Thoracic aorta (tissue), 2 donors: ENCODE measurements around the gene WDR7. TPM values are rescaled to one million over a fixed set of nuclear protein-coding genes. Genes with fewer than 3 reads are reported as not detected.

Experiments
- ATAC-seq: fragments of 150-250 bp; one replicate; pipeline ENCODE4 v1.8.0; 2017; ENCODE audit warnings: low read depth; ENCODE audit not compliant: insufficient number of reproducible peaks, low FRiP score
- DNase-seq: peaks from one replicate; pipeline ENCODE4 v3.0.0-alpha.2; 2020; ENCODE audit warnings: low spot score
- H3K27ac ChIP-seq, 2 donors: fragments of 200-600 bp; sonication (generic); 1 replicate in 1 of 2; 2 replicates in 1 of 2; pipeline ENCODE4 v1.5.1; 2016; ENCODE audit warnings: mild to moderate bottlenecking in 2 of 2, moderate library complexity in 2 of 2
- H3K27me3 ChIP-seq: fragments of 200-600 bp; sonication (generic); replicated peaks from 2 replicates; pipeline ENCODE4 v1.6.0; 2016; ENCODE audit warnings: mild to moderate bottlenecking; ENCODE audit not compliant: insufficient read depth
- H3K36me3 ChIP-seq: fragments of 200-600 bp; sonication (generic); one replicate; pipeline ENCODE4 v1.5.1; 2016
- H3K4me1 ChIP-seq, 2 donors: fragments of 200-600 bp; sonication (generic); 1 replicate in 1 of 2; 2 replicates in 1 of 2; pipeline versions ENCODE4 v1.5.1 to v1.6.0; 2016; ENCODE audit warnings: low read depth in 2 of 2, mild to moderate bottlenecking in 1 of 2; ENCODE audit not compliant: control insufficient read depth in 1 of 2
- H3K4me3 ChIP-seq: fragments of 200-600 bp; sonication (generic); 2 replicates; pipeline ENCODE4 v1.5.1; 2016; ENCODE audit warnings: mild to moderate bottlenecking
- H3K9me3 ChIP-seq: fragments of 200-600 bp; sonication (generic); 2 replicates; pipeline ENCODE4 v1.5.1; 2016
- total RNA-seq, 2 donors: library from RNA; depleted of rRNA; stranded (reverse); fragments of >200 nt; gene quantifications; one replicate each; pipeline versions ENCODE4 v1.1.0 to v1.2.3, GENCODE V29; 2016
- TF ChIP-seq, protein P1 (sequence below): fragments of 200-600 bp; sonication (generic); IDR thresholded peaks from one replicate; pipeline ENCODE4 v1.5.1; 2019; ENCODE audit warnings: antibody characterized with exemption

WDR7 gene
- total RNA-seq, 2 donors from 2014 or later: 33.2 to 73.1 TPM

DNA sequence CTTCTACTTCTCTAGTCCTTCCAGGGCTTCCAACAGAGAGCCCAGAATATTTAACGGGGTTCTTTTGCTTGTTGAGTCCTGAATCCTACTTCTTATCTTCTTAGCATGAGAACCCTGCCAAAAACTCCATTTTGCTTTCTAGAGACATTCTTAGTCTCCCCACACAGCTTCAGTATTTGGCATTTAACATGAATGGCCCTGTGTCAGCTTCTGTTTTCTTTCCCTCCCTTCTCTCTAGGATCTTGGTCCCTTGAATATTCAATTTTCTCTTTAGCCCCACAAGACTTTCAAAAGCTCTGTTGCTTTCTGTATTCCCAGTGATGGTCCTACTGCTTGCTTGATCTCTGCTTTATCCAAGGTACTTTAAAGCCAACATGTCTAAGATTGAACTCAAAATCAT lies 89.5 kb downstream of the WDR7 start:
- Histone ChIP-seq H3K4me1 (no peaks in the 10 kb centered on the region), H3K27me3 (no peaks in the 10 kb centered on the region), H3K36me3 (no peaks in the 10 kb centered on the region), H3K4me3 (no peak overlapping the region), H3K27ac (no peak overlapping the region), H3K9me3 (no peaks in the 10 kb centered on the region)
- no peak for ATAC-seq
- TF ChIP-seq, protein P1, sequence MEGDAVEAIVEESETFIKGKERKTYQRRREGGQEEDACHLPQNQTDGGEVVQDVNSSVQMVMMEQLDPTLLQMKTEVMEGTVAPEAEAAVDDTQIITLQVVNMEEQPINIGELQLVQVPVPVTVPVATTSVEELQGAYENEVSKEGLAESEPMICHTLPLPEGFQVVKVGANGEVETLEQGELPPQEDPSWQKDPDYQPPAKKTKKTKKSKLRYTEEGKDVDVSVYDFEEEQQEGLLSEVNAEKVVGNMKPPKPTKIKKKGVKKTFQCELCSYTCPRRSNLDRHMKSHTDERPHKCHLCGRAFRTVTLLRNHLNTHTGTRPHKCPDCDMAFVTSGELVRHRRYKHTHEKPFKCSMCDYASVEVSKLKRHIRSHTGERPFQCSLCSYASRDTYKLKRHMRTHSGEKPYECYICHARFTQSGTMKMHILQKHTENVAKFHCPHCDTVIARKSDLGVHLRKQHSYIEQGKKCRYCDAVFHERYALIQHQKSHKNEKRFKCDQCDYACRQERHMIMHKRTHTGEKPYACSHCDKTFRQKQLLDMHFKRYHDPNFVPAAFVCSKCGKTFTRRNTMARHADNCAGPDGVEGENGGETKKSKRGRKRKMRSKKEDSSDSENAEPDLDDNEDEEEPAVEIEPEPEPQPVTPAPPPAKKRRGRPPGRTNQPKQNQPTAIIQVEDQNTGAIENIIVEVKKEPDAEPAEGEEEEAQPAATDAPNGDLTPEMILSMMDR: no peak
- no peak for DNase-seq

DNA sequence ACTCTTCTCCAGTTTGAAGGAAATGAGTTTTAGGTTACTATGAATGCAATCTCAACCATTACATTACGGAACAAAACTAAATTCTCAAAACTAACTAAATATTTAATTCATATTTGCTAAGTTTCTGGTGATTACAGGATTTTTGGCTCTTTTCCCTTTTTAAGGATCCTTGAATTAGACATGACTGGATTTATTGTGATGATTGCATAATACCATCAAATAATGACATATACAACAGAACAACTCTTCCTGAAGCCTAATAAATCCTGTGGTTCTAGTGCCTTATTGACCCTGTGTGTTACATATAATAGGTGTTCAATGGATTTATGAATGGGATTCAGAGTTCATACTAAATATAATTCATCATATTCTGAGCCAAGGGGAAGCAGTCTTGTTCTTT lies 90.5 kb downstream of the WDR7 start:
- TF ChIP-seq, protein P1: no peak
- no peak for DNase-seq
- H3K27me3 ChIP-seq: no peaks in the 10 kb centered on the region
- H3K9me3 ChIP-seq: no peaks in the 10 kb centered on the region
- H3K4me1 ChIP-seq: no peaks in the 10 kb centered on the region
- no peak overlapping the region for H3K4me3 ChIP-seq
- ATAC-seq: no peak
- H3K27ac ChIP-seq: no peak overlapping the region
- no peaks in the 10 kb centered on the region for H3K36me3 ChIP-seq

DNA sequence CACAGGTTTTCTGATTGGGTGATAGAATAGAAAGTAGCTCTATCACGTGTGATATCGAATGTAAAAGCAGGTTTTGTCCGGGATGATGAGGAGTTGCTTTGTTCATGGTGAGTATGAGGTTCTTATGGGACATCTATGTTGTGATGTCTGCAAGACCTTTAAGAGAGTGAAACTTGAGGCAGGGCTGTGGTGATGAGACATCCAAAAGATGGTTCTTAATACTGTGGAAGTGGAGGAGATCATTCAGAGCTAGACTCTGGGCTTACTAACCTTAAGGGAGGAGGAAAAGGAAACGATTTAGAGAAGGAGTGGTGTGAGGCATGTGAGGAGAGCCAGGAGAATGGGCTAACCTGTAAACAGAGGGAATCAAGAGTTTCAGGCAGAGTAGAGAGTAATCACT lies 92.0 kb downstream of the WDR7 start:
- Histone ChIP-seq H3K4me3 (no peak overlapping the region), H3K36me3 (no peaks in the 10 kb centered on the region), H3K9me3 (no peaks in the 10 kb centered on the region), H3K27me3 (no peaks in the 10 kb centered on the region), H3K4me1 (no peaks in the 10 kb centered on the region), H3K27ac (no peak overlapping the region)
- ATAC-seq (no peak), DNase-seq (no peak)
- TF ChIP-seq, protein P1: no peak

DNA sequence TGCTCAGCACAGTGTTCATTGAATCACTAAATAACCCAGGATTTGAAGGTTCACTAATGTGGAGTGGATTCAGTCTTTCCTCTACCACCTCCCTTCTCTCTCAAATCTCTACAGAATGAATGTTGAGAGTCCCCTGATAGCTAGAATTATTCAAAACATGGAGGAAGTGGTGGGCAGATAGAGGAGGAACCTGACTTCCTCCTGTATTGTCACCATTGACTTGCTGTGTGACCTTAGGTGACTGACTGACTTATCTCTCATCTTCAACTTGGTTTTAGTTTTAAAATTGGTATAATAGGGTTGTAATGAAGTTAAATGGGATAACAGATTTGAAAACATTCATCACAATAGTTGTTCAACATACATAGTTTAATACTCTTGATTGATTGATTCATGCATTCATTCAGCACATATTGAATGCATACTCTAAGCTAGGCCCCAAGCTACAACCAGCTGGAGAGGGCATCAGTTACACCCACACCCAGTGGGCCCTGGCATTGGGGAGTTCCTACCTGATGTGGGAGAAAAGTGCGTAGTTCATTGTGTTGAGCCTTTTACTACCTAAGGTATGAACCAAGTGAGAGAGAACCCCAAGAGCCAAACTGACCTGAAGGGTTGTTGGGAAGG lies 96.0 kb downstream of the WDR7 start:
- Histone ChIP-seq H3K27ac (no peak overlapping the region), H3K4me3 (no peak overlapping the region), H3K4me1 (no peaks in the 10 kb centered on the region), H3K9me3 (no peaks in the 10 kb centered on the region), H3K27me3 (no peaks in the 10 kb centered on the region), H3K36me3 (no peaks in the 10 kb centered on the region)
- TF ChIP-seq, protein P1: no peak
- DNase-seq (no peak), ATAC-seq (no peak)

DNA sequence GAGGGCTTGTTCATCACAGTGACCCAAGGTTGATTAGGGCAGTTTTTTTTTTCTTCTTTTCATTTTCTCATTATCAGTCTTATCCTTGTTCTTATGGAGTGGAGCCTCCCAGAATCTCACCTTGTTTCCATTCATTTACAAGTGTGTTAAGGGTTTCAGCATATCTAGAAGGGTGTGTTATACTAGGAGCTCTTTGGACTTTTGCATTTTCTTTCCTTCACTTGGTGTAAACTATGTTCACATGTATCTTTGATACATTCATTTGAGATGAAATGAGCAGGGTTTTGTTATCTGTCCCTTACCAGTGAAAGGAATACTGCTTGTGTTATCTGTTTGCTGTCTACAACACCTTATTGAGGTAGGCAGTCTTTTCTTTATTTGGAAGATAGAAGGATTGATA lies 96.7 kb downstream of the WDR7 start:
- Histone ChIP-seq H3K27me3 (no peaks in the 10 kb centered on the region), H3K4me3 (no peak overlapping the region), H3K9me3 (no peaks in the 10 kb centered on the region), H3K27ac (no peak overlapping the region), H3K4me1 (no peaks in the 10 kb centered on the region), H3K36me3 (no peaks in the 10 kb centered on the region)
- TF ChIP-seq, protein P1: no peak
- ATAC-seq: no peak
- DNase-seq: no peak
